OCI-LY1 (cell line): ENCODE results near the gene MYB.

ENCODE experiments used
- CTCF ChIP-seq: fragments of 200-600 bp; sonication (generic), shearing (Covaris generic); IDR thresholded peaks from 2 replicates; pipeline ENCODE4 v1.5.1; 2017; ENCODE audit warnings: mild to moderate bottlenecking, antibody characterized with exemption, low read length, moderate library complexity, mixed read lengths
- EZH2 ChIP-seq: fragments of 200-600 bp; sonication (generic), shearing (Covaris generic); IDR thresholded peaks from 2 replicates; pipeline ENCODE4 v1.8.0; 2017; ENCODE audit warnings: borderline replicate concordance, mixed run types, mild to moderate bottlenecking, antibody characterized with exemption, low read length, moderate library complexity, mixed read lengths

DNA sequence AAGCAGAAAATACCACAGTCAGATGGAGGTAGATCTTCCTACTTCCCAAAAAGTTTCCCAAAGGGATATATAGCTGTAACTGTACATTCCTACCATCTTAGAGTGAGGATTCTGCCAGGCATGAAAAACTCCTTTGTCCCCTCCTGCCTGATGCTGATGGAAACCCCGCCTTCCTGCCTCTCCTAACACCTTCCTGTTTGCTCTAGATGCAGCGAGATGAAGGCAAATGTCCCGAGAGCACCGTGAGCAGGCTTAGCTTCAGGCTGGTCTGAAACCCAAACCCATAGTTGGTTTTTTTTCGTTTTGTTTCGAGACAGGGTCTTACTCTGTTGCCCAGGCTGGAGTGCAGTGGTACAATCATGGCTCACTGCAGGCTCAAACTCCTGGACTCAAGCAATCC, 55.6 kb downstream of the MYB start:
- TF ChIP-seq CTCF: no peak
- TF ChIP-seq EZH2: no peak
